Psoas muscle (tissue), 8 donors: ENCODE data around the gene CARD10. TPM values are rescaled to one million over a fixed set of nuclear protein-coding genes. Genes with fewer than 3 reads are reported as not detected.

Source experiments
- ATAC-seq, 4 donors: fragments of 200-7000 bp; cut with Tn5 transposase; one replicate each; pipeline ENCODE4 v1.9.1; 2020; ENCODE audit warnings: moderate library complexity in 3 of 4, mild to moderate bottlenecking in 2 of 4
- DNase-seq, 2 donors: peaks; one replicate each; pipeline ENCODE4 v3.0.0-alpha.2; 2020
- H3K27ac ChIP-seq: fragments of 200-600 bp; one replicate; pipeline ENCODE4 v1.8.0; 2022
- H3K27me3 ChIP-seq, 3 donors: fragments of 200-600 bp in 1 of 3; one replicate each; pipeline versions ENCODE4 v1.6.1 to v1.8.0; 2013 to 2022; ENCODE audit warnings: low read length in 2 of 3, mild to moderate bottlenecking in 2 of 3, moderate library complexity in 1 of 3; ENCODE audit not compliant: insufficient read depth in 3 of 3
- H3K36me3 ChIP-seq, 2 donors: fragments of 200-600 bp in 1 of 2; one replicate each; pipeline versions ENCODE4 v1.6.1 to v1.8.0; 2013 to 2022; ENCODE audit warnings: low read depth in 1 of 2, mild to moderate bottlenecking in 1 of 2, moderate library complexity in 1 of 2; ENCODE audit not compliant: insufficient read depth in 1 of 2
- H3K4me1 ChIP-seq: fragments of 200-600 bp; one replicate; pipeline ENCODE4 v1.8.0; 2022
- H3K4me3 ChIP-seq: fragments of 200-600 bp; one replicate; pipeline ENCODE4 v1.8.0; 2022; ENCODE audit warnings: mild to moderate bottlenecking
- H3K9me3 ChIP-seq: fragments of 200-600 bp; one replicate; pipeline ENCODE4 v1.8.0; 2022
- CTCF ChIP-seq: fragments of 200-600 bp; IDR thresholded peaks from one replicate; pipeline ENCODE4 v1.8.0; 2022; ENCODE audit warnings: antibody characterized with exemption
- WGBS, 3 donors: extraction: QIAGEN DNeasy Blood & Tissue Kit; methylation state at CpG; one replicate each; pipeline versions ENCODE4 v1.1.6 to v1.1.7; 2013; 5-methylcytosine and 5-hydroxymethylcytosine counted together
- intact Hi-C, 2 donors: fragments of 100-400 bp; cut with DNase I; formaldehyde crosslinking; loops; one replicate each; pipeline versions ENCODE4 v1.11.0 to v1.14.2; 2022
- polyA plus RNA-seq, 3 donors: library from polyadenylated mRNA; stranded (reverse); fragments of 200-250 nt; gene quantifications; one replicate each; pipeline ENCODE4 v1.2.3, GENCODE V29; 2013
- total RNA-seq, 4 donors: library from RNA; stranded (reverse); fragmentation: NEBNext Ultra II Directional in 2 of 4; extraction: Animal tissue kit (Norgen Biotek cat#: 25700) in 2 of 4; gene quantifications; one replicate each; pipeline versions ENCODE4 v1.2.1 to v1.2.4, GENCODE V29; 2021 to 2023
- donor health status: healthy with polysubstance abuse.
- donor health status: DM: no; HTN: no; CAD: no; lungs with moderate emphysema.
- donor health status: Bipolar disorder and iron deficiency.
- donor health status: healthy.
- donor health status: DM: yes; HTN: yes; CAD: no.
- donor health status: DM: no; HTN: no; CAD: no.
- donor health status: DM: no; HTN: no; CAD: no.
- donor health status: DM: yes; HTN: yes; CAD: no.

The CARD10 gene
- total and polyA plus RNA-seq, 7 donors = 2.9 to 8.0 (median 4.4) TPM

DNA sequence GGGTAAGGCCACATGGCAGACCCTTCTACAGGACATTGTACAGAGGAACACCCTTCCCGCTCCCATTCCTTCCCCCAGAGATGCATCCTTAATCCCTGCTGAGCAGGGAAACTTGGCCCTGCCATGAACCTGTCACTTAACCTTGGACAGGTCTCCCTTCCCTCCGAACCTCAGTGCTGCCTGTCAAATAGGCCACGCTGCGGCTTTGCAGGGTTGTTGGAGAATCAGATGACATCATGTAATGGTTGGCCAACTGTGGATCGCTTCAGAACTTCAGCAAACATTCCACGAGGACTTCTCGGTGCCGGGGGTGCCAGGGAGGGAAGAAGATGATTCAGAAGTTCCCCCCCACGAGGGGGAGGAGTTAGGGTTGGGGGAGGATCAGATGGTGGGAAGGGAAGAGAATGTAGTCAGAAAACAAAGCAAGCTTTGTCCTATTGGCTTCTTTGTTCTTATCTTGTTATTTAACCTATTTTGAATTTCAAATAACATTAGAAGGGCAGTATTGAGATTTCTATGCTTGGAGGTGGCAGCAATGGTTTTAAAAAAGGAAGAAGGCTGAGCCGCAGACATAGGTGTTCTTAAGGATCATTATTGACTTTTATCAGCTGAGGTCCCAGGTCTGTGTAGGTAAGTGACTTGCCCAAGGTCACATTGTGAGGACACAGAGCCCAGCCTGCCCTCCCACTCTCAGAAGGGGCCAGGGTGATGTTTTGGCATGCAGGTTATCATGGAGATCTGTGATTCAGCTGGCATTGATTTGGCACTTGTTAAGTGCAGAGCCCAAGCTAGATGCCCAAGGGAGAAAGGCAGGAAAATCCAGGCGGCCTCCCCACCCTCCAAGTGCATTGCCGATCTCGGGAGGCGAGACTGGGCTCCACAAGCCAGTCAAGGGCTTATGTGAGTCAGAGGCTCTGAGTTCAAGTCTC lies 44.2 kb upstream of the CARD10 start:
- H3K27me3 ChIP-seq = peaks cover 0 to 44% (median 9%) of the 10 kb centered on the region in 3 donors
- 41 to 58% (median 43%) methylated on average over 14 of the region's 14 CpGs for WGBS, 3 donors
- H3K4me1 ChIP-seq = peaks cover 37% of the 10 kb centered on the region
- intact Hi-C loops = loop anchor here in 1 of 2 donors (10.0 kb wide), 1 partner anchor 249 kb away; no protein-coding TSS in a partner anchor
- ATAC-seq = peak in 3 of 4 donors; percentile 25 to 32 (median 30)
- peak; percentile 81 to 83 for DNase-seq
- no peak for TF ChIP-seq CTCF
- H3K27ac ChIP-seq = peak overlapping the region; percentile 85
- no peaks in the 10 kb centered on the region for H3K9me3 ChIP-seq
- peak overlapping the region; percentile 72 for H3K4me3 ChIP-seq
- H3K36me3 ChIP-seq = peaks cover 0 to 13% of the 10 kb centered on the region in 2 donors

- H3K27me3 ChIP-seq = peaks cover 0 to 49% (median 9%) of the 10 kb centered on the region in 3 donors
- DNase-seq (peak in 1 of 2 donors; percentile 41), ATAC-seq (no peak)
- no peaks in the 10 kb centered on the region for H3K9me3 ChIP-seq
- H3K4me1 ChIP-seq = peaks cover 34% of the 10 kb centered on the region
- WGBS, 3 donors = 55 to 64% (median 55%) methylated on average over 14 of the region's 14 CpGs
- H3K27ac ChIP-seq = peak overlapping the region; percentile 85
- TF ChIP-seq CTCF = no peak
- peaks cover 0 to 13% of the 10 kb centered on the region in 2 donors for H3K36me3 ChIP-seq
- intact Hi-C loops = loop anchor here in 1 of 2 donors (10.0 kb wide), 1 partner anchor 247 kb away; no protein-coding TSS in a partner anchor
- H3K4me3 ChIP-seq = peak overlapping the region; percentile 72
Measured at GRCh38 chr22:37562049-37562875, 43.0 kb upstream of the CARD10 start.

GRCh38 chr22:37561212-37562048 lies 42.2 kb upstream of the CARD10 start:
- ATAC-seq = peak; percentile 62 to 78 (median 70)
- WGBS, 3 donors = 1 to 2% (median 2%) methylated on average over 44 to 56 of the region's 56 CpGs
- Histone ChIP-seq H3K4me1 (peaks cover 30% of the 10 kb centered on the region), H3K9me3 (no peaks in the 10 kb centered on the region), H3K36me3 (peaks cover 0 to 9% of the 10 kb centered on the region in 2 donors), H3K27ac (peak overlapping the region; percentile 85), H3K4me3 (peak overlapping the region; percentile 72), H3K27me3 (peaks cover 0 to 51% (median 9%) of the 10 kb centered on the region in 3 donors)
- TF ChIP-seq CTCF = peak; percentile 59
- peak; percentile 92 to 93 for DNase-seq
- intact Hi-C loops = loop anchor here in 1 of 2 donors (10.0 kb wide), 1 partner anchor 247 kb away; no protein-coding TSS in a partner anchor
